Measurements from ENCODE around the gene CRACR2B. TPM values are rescaled to one million over a fixed set of nuclear protein-coding genes. Genes with fewer than 3 reads are reported as not detected.

The CRACR2B gene
- total RNA-seq, 1 experiment from 2014 or later, result 11.8 TPM

DNA sequence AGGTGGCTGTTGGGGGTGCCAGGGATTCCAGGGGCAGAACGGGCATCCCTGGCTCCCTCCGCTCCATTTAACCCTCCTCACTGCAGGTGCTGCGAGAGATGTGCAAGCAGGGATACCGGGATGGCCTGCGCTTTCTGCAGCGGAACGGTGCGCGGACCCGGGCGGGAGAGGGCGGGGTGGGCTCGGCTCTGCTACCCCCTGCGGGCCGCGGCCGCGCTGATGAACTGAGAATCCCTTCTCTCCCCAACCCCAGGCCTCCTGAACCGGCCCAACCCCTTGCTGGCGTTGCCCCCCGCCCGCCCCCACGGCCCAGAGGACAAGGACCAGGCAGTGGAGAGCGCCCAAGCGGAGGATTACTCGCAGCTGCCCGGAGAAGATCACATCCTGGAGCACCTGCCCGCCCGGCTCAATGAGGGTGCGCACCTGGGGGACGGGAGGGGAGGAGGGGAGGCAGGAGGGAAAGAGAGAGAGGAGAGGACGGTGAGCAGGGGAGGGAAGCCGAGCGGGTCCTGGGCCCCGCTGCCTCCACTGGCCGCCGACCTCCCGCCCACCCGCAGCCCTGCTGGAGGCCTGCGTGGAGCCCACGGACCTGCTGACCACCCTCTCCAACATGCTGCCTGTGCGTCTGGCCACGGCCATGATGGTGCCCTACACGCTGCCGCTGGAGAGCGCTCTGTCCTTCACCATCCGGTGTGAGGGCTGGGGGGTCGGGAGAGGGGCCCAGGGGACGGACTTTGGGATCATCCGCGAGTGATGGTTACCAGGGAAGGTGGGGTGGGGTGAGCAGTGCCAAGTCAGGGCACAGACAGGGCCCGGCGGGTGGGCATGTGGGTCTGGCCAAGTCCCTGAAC is 4.1 kb upstream of the CRACR2B start:
- peaks cover 38 to 58% of the 10 kb centered on the region in 2 experiments for H3K4me1 ChIP-seq (ENCODE audit: control insufficient read depth in 1 of 2, insufficient read depth in 2 of 2, low read length in 2 of 2)
- TF ChIP-seq YY1 (IDR thresholded peaks at IDR 0.05; ENCODE audit: extremely low read depth, insufficient replicate concordance, low read depth, low read length), result no peak
- TF ChIP-seq ELF1 (IDR thresholded peaks at IDR 0.05; ENCODE audit: borderline replicate concordance, low read depth), result no peak
- TF ChIP-seq, protein P1, sequence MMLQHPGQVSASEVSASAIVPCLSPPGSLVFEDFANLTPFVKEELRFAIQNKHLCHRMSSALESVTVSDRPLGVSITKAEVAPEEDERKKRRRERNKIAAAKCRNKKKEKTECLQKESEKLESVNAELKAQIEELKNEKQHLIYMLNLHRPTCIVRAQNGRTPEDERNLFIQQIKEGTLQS (IDR thresholded peaks at IDR 0.05), result no peak
- no peak for TF ChIP-seq SP1 (IDR thresholded peaks at IDR 0.05; ENCODE audit: low read depth)
- TF ChIP-seq, protein P2, sequence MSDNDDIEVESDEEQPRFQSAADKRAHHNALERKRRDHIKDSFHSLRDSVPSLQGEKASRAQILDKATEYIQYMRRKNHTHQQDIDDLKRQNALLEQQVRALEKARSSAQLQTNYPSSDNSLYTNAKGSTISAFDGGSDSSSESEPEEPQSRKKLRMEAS (IDR thresholded peaks at IDR 0.05), result no peak
- no peak for TF ChIP-seq ZFX (IDR thresholded peaks at IDR 0.05)
- no peak for TF ChIP-seq FOSL1 (IDR thresholded peaks at IDR 0.05; ENCODE audit: low read depth)
- TF ChIP-seq, protein P3, sequence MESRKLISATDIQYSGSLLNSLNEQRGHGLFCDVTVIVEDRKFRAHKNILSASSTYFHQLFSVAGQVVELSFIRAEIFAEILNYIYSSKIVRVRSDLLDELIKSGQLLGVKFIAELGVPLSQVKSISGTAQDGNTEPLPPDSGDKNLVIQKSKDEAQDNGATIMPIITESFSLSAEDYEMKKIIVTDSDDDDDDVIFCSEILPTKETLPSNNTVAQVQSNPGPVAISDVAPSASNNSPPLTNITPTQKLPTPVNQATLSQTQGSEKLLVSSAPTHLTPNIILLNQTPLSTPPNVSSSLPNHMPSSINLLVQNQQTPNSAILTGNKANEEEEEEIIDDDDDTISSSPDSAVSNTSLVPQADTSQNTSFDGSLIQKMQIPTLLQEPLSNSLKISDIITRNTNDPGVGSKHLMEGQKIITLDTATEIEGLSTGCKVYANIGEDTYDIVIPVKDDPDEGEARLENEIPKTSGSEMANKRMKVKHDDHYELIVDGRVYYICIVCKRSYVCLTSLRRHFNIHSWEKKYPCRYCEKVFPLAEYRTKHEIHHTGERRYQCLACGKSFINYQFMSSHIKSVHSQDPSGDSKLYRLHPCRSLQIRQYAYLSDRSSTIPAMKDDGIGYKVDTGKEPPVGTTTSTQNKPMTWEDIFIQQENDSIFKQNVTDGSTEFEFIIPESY (IDR thresholded peaks at IDR 0.05; ENCODE audit: extremely low read depth, insufficient replicate concordance, low read length), result no peak
- TF ChIP-seq, protein P4, sequence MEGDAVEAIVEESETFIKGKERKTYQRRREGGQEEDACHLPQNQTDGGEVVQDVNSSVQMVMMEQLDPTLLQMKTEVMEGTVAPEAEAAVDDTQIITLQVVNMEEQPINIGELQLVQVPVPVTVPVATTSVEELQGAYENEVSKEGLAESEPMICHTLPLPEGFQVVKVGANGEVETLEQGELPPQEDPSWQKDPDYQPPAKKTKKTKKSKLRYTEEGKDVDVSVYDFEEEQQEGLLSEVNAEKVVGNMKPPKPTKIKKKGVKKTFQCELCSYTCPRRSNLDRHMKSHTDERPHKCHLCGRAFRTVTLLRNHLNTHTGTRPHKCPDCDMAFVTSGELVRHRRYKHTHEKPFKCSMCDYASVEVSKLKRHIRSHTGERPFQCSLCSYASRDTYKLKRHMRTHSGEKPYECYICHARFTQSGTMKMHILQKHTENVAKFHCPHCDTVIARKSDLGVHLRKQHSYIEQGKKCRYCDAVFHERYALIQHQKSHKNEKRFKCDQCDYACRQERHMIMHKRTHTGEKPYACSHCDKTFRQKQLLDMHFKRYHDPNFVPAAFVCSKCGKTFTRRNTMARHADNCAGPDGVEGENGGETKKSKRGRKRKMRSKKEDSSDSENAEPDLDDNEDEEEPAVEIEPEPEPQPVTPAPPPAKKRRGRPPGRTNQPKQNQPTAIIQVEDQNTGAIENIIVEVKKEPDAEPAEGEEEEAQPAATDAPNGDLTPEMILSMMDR (IDR thresholded peaks at IDR 0.05 in 2 of 3, conservative IDR thresholded peaks at IDR 0.05 in 1 of 3; ENCODE audit: borderline replicate concordance in 1 of 3, insufficient read depth in 1 of 3, low read depth in 2 of 3, low read length in 2 of 3), result no peak

More for the DNA sequence above, 4.1 kb upstream of the CRACR2B start:
- Histone ChIP-seq H2AFZ (ENCODE audit: low read depth, low read length, poor library complexity, severe bottlenecking) (no peak overlapping the region), H3K9me3 (ENCODE audit: control insufficient read depth in 1 of 2, insufficient read depth in 1 of 2, low read depth in 1 of 2, low read length in 2 of 2) (no peaks in the 10 kb centered on the region), H3K27me3 (ENCODE audit: insufficient read depth, low read length) (no peaks in the 10 kb centered on the region), H3K79me2 (ENCODE audit: insufficient read depth, low read length) (peaks cover 22% of the 10 kb centered on the region), H3K4me3 (replicated peaks in 1 of 2; ENCODE audit: low read depth in 1 of 2, low read length in 2 of 2) (no peak overlapping the region), H3K9me2 (ENCODE audit: insufficient read depth) (no peaks in the 10 kb centered on the region), H3K27ac (ENCODE audit: low read depth, low read length) (no peak overlapping the region), H4K20me1 (ENCODE audit: insufficient read depth) (no peaks in the 10 kb centered on the region), H3K4me2 (ENCODE audit: low read length) (no peak overlapping the region), H3K36me3 (ENCODE audit: control insufficient read depth in 1 of 2, insufficient read depth in 2 of 2, low read length in 2 of 2) (no peaks in the 10 kb centered on the region), H3K9ac (ENCODE audit: low read length) (no peak overlapping the region)
- ATAC-seq (no peak), DNase-seq (ENCODE audit: low read depth, low spot score) (no peak)
- no TSS peak for BruUV-seq (replicated peaks)
- CTCF ChIA-PET, result no interaction called here
- intact Hi-C loops (cut with micrococcal nuclease), result no loop called here
- RAD21 ChIA-PET (ENCODE audit: low non-redundant PET in 1 of 2, low total read pairs in 2 of 2, uncharacterized antibody in 2 of 2, unreplicated experiment in 2 of 2), result no interaction called here
- POLR2A ChIA-PET, result interaction anchor here (1.6 kb wide), 1 partner anchor 11 kb away, joined by 9 read pairs; no protein-coding TSS in a partner anchor

Data from HCT116 (cell line).